Activated CD4-positive, alpha-beta T cell treated with anti-CD3 and anti-CD28 coated beads, Interleukin-2, Interleukin-6, amounts not matched to agents 100 ng/mL and 50 ng/mL, durations not matched to agents 16 hours and 8 hours (primary cell): ENCODE results near the gene IRF9.
A peak's percentile ranks its signal among the peaks of the same experiment; 100 is the strongest.

ENCODE experiments used
- DNase-seq: peaks from one replicate; pipeline ENCODE4 v3.0.0-alpha.2; 2020

The IRF9 gene, protein sequence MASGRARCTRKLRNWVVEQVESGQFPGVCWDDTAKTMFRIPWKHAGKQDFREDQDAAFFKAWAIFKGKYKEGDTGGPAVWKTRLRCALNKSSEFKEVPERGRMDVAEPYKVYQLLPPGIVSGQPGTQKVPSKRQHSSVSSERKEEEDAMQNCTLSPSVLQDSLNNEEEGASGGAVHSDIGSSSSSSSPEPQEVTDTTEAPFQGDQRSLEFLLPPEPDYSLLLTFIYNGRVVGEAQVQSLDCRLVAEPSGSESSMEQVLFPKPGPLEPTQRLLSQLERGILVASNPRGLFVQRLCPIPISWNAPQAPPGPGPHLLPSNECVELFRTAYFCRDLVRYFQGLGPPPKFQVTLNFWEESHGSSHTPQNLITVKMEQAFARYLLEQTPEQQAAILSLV

GRCh38 chr14:24160850-24161804 is at the start of gene IRF9:
Gene IRF9 (plus strand): TSS chr14:24161265. CDS start chr14:24162145, 880 bp downstream.
- DNase-seq = peak; percentile 98

DNA sequence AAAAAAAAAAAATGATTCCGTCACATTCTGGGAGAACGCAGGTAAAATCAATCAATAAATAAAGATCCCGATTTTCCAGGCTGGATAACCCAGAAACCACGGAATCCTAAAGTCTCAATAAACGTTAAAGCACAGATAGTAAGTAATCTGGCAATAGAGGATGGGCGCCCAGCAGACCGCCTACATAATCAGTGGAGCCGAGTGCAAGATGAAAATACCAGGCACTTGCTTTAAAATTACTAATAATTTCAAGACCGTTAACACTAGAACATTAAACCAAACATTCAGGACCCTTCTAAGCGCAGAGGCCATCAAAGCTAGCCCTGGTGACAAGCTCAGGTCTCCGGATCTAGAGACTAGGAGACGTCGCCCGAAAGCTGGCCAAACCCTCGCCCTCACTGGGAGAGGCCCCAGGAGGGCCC is 47.7 kb upstream of the IRF9 start:
- DNase-seq = no peak

GRCh38 chr14:24113801-24114531 is 47.1 kb upstream of the IRF9 start:
- DNase-seq = peak; percentile 87

DNA sequence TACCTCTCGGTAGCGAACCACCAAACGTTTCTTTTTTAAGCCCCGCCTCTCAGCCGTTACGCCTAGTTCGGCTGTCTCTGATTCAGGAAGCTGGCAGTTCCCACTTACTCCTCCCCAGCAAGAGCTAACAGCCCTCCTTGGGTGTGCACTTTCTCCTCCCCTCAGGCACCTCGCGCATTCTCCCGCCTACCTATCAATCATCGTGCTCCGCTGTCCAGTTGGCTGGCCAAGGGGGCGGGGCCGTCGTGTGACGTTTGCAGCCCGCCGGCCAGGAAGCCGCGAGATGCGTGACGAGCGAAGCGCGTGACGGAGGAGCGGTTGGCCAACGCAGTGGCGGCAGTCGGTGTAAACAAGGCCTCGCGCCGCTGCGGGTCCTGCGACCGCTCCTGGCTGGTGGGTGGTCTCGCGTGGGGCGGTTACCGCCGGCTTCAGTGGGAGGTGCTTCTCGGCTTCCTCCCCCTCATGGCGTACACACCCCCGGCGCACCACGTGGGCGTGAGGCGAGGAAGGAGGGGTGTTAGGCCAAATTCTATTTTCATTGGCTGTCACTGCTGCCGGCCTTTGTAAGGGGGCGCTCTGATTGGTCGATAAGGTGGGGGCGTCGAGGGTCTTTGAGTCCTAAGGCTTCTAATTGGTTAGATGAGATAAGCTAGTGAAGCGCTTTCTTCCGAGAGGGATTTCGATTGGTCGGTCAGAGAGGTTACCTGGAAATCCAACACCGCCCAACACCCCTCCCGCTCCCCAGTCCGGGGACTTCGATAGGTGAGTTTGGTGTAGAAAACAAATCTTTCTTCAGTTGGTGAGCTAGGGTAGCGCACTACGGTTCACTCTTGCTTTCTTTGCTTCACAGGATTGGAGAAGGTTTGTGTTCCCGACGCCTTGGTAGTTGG is 46.3 kb upstream of the IRF9 start, which contains the start of the genes DCAF11 and NRL:
Gene DCAF11 (plus strand): TSS at position 246 of the 890 bp plus-strand sequence. CDS start 818 bp downstream, outside the sequence.
Gene NRL (minus strand): TSS at position 418 of the 890 bp plus-strand sequence. CDS start 32,101 bp downstream, outside the sequence.
- peak; percentile 99 for DNase-seq

GRCh38 chr14:24115422-24116127 is 45.5 kb upstream of the IRF9 start:
- DNase-seq = no peak

GRCh38 chr14:24116128-24116814 is 44.8 kb upstream of the IRF9 start:
- no peak for DNase-seq

DNA sequence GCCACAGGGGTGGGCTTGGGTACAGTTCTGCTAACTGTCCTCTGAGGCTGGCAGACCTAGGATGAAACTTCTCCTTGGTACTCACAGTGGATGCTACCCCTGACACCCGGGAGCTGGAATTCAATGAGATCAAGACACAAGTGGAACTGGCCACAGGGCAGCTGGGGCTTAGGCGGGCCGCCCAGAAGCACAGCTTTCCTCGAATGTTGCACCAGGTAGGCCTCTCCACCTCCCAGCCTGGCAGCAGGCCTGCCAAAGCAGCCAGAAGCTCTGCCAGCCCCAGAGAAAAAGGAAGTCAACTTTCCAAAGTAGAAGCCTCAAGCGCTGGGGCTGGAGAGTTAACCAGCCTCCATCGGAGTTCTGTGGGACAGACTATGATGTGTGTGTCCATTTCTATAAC is 43.9 kb upstream of the IRF9 start:
- no peak for DNase-seq

DNA sequence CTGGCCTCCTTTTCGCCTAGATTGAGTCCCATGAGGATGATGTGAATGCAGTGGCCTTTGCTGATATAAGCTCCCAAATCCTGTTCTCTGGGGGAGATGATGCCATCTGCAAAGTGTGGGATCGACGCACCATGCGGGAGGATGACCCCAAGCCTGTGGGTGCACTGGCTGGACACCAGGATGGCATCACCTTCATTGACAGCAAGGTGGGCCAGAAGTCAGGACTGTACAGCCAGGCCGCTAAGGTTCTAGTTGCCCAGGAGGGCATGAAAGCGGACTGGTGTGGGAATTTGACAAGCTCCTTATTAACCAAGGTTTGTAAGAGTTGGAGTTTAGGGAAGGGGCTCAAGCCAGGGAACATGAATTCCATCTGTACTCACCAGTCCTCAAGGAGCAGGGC is 41.4 kb upstream of the IRF9 start:
- DNase-seq = no peak

DNA sequence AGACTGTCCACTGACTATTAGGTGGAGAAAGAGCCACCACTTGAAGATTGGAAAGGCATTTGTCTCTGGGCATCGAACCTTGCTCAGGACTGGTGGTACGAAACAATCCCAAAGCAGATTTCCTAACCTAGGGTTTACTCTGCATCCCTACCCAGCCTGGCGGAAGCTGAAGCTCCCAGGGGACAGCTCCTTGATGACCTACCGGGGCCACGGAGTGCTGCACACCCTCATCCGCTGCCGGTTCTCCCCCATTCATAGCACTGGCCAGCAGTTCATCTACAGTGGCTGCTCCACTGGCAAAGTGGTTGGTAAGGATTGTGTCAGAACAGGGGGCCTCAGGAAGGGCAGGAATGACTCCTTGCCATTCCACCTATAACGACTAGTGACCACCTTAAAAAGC is 39.9 kb upstream of the IRF9 start:
- no peak for DNase-seq

- no peak for DNase-seq
Measured at GRCh38 chr14:24122416-24122815, 38.6 kb upstream of the IRF9 start.

DNA sequence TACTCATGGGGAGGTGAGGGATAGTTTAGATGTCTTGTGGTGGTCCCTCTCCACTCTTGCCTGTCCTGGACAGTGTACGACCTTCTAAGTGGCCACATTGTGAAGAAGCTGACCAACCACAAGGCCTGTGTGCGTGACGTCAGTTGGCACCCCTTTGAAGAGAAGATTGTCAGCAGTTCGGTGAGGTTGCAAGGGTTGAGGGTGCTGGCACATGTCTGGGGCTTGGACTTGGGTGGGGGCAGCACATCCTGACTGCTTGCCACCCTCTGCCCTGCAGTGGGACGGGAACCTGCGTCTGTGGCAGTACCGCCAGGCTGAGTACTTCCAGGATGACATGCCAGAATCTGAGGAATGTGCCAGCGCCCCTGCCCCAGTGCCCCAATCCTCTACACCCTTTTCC is 38.2 kb upstream of the IRF9 start:
- DNase-seq = no peak

GRCh38 chr14:24123424-24124417 is 37.3 kb upstream of the IRF9 start:
- DNase-seq = no peak

GRCh38 chr14:24126939-24127338 is 34.1 kb upstream of the IRF9 start:
- DNase-seq = no peak

DNA sequence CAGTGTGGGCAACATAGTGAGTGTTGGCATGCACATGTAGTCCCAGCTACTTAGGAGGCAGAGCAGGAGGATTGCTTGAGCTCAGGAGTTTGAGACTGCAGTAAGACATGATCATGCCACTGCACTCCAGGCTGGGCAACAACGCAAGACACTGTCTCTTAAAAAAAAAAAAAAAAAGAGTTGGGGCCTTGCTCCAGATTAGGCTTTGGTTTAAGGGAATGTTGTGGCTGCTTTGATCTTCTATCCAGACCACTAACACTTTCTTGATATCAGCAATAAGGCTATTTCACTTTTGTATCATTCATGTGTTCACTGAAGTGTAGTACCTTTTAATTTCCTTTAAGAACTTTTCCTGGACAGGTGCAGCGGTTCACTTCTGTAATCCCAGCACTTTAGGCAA is 33.4 kb upstream of the IRF9 start:
- DNase-seq = no peak

- no peak for DNase-seq
Measured at GRCh38 chr14:24129410-24129998, 31.6 kb upstream of the IRF9 start.

GRCh38 chr14:24130380-24130716 is 30.7 kb upstream of the IRF9 start, which contains the start of gene FITM1:
Gene FITM1 (plus strand): TSS chr14:24130659. CDS start chr14:24131564, 905 bp downstream.
- DNase-seq = no peak

DNA sequence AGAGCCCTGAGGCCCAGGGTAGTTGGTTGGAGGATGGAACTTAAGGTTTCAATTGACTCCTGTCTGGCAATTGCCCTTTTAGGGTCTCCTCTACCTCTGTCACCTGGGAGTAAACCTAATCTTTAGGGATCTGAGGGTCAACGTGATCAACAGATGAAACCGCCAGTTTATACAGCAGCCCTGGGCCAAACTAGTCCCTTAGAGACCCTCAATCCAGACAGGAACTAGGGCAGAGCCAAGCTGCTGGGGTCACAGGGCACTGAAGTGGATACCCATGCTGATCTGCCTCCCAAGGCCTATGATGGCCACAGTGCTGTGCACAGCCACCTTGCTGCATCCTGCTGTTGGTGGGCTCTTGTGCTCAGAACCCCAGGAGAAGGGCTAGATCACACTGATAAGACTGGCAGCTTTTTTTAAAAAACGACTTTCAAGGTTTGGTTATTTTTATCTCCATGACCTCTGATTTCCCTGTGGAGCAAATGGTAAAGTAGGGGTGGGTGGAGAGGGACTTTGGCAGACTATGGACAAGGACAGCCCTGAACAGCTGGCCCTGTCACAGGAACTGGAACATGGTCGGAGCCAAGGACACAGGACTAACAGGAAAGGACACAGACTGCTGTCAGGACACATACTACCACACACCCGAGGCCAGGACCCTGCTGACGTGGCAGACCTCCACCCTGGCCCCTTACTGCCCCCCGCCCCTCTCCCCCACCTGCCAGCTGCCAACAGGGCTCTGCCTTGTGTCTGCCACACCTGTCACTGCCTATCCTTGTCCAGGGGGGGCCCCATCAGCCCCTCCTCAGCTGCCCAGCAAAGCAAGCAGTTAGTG is 30.1 kb upstream of the IRF9 start:
- DNase-seq = no peak

DNA sequence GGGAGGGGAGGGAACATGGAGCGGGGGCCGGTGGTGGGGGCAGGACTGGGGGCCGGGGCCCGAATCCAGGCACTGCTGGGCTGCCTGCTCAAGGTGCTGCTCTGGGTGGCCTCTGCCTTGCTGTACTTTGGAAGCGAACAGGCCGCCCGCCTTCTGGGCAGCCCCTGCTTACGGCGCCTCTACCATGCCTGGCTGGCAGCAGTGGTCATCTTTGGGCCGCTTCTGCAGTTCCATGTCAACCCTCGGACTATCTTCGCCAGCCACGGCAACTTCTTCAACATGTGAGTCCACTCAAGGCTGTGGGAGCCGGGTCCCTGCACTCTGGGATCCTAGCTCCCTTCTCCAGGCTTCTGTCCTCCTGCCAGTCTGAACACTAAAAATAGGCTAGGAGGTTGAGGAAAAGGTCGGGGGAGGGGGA is 29.5 kb upstream of the IRF9 start:
- no peak for DNase-seq
